GM21515 (cell line): ENCODE results near the gene CACNA1F.

ENCODE experiments used
- ATAC-seq: cut with Tn5 transposase; IDR thresholded peaks from one replicate; pipeline ENCODE4 v1.9.1; 2021; ENCODE audit not compliant: unreplicated experiment

Gene CACNA1F

DNA sequence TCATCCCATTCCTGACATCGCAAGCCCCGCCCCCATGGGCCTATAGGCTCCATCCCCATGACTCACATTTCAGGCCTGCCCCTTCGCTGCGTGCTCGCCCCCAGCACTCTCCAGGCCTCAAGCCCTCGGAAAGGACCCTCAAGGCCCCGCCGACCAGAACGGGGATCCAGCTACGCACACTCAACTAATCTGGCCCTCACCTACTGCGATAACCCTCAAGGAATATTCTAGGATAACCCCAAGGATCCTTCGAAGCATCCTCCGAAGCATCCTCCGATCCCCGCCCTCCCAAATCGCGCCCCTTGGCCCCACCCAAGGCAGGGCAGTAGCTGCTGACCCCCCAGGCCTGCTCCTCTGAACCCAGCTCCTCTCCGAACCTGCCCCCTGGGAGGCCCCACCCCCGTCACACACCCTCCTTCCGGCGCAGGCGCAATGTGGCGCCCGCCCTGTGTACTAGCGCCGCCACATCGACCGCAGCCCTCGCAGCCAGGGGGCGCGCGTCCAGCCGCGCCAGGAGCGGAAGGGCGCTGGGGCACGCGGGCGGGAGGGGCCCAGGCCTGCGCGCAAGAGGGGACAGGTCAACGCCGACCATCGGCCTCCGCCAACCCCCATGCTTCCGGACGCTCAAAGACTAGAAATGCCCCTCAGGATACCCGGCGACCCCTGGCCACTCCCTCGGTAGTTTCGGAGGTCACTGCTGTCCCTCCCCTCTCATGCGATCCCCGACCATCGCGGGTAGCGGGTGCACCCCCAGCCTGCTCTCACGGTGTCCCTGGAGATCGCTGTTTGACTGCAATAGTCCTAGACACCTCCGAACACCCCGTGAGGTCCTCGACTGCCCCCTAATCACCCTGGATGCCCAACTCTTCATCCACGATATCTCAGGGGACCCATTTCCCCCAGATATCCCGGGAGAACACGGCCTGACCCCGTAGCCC lies 77.0 kb downstream of the CACNA1F start:
- peak; percentile 90 for ATAC-seq

DNA sequence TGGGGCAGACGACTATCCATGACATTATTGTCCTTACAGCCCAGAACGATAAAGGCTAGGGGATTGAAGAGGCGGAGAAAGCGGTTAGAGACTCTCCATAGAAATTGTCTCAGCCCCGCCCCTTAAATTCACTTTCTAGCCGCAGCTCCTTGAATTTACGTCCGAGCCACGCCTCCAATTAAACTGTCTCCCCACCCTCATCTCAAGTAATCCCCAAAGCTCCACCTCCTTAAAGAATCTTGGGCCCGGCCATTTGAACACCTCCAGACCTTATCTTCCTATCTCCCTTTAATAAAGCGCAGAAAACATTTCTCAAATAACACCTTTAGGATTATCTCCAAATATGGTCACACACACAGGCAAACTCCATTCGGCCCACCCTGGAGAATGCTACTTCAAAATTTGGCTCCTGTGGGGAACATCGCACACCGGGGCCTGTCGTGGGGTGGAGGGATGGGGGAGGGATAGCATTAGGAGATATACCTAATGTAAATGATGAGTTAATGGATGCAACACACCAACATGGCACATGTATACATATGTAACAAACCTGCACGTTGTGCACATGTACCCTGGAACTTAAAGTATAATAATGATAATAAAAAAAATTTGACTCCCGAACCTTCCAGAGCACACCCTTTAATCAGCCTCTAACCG lies 77.8 kb downstream of the CACNA1F start:
- ATAC-seq = no peak
